Panc1 (cell line): ENCODE results near the gene FCHSD2.

Experiments
- CTCF ChIP-seq: fragments of 450-650 bp; IDR thresholded peaks from 2 replicates; pipeline ENCODE4 v1.5.1; 2017; ENCODE audit warnings: mild to moderate bottlenecking
- TF ChIP-seq, protein P1 (sequence below), 2 experiments: IDR thresholded peaks; 2 replicates each; pipeline ENCODE4 v1.6.1; 2011 to 2012; ENCODE audit warnings: low read depth in 2 of 2, control low read depth in 1 of 2, low read length in 1 of 2, mild to moderate bottlenecking in 1 of 2, moderate library complexity in 1 of 2; ENCODE audit not compliant: insufficient read depth in 1 of 2

GRCh38 chr11:72908032-72908676 lies 234.0 kb downstream of the FCHSD2 start:
- no peak for TF ChIP-seq CTCF
- TF ChIP-seq, protein P1, sequence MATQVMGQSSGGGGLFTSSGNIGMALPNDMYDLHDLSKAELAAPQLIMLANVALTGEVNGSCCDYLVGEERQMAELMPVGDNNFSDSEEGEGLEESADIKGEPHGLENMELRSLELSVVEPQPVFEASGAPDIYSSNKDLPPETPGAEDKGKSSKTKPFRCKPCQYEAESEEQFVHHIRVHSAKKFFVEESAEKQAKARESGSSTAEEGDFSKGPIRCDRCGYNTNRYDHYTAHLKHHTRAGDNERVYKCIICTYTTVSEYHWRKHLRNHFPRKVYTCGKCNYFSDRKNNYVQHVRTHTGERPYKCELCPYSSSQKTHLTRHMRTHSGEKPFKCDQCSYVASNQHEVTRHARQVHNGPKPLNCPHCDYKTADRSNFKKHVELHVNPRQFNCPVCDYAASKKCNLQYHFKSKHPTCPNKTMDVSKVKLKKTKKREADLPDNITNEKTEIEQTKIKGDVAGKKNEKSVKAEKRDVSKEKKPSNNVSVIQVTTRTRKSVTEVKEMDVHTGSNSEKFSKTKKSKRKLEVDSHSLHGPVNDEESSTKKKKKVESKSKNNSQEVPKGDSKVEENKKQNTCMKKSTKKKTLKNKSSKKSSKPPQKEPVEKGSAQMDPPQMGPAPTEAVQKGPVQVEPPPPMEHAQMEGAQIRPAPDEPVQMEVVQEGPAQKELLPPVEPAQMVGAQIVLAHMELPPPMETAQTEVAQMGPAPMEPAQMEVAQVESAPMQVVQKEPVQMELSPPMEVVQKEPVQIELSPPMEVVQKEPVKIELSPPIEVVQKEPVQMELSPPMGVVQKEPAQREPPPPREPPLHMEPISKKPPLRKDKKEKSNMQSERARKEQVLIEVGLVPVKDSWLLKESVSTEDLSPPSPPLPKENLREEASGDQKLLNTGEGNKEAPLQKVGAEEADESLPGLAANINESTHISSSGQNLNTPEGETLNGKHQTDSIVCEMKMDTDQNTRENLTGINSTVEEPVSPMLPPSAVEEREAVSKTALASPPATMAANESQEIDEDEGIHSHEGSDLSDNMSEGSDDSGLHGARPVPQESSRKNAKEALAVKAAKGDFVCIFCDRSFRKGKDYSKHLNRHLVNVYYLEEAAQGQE (IDR thresholded peaks at IDR 0.05; ENCODE audit: insufficient read depth in 1 of 2, low read depth in 2 of 2, low read length in 1 of 2) = no peak
